GM12878 (cell line): Measurements from ENCODE around the gene ARGLU1.

ENCODE experiments used
- CHD2 ChIP-seq: IDR thresholded peaks from 2 replicates; pipeline ENCODE4 v1.6.1; 2011; ENCODE audit warnings: low read depth, low read length, improper control_type of control experiment, borderline replicate concordance
- CTCF ChIP-seq, 3 experiments: IDR thresholded peaks in 2 of 3; conservative IDR thresholded peaks in 1 of 3; 2 replicates each; pipeline ENCODE4 v1.5.1; 2011; ENCODE audit warnings: low read depth in 3 of 3, low read length in 3 of 3, mild to moderate bottlenecking in 3 of 3, control low read depth in 2 of 3, moderate library complexity in 2 of 3, inconsistent platforms in 1 of 3, mixed read lengths in 1 of 3; ENCODE audit not compliant: control insufficient read depth in 2 of 3, insufficient read depth in 1 of 3; ENCODE audit errors: extremely low read depth in 1 of 3
- HCFC1 ChIP-seq: fragments of 150-350 bp; IDR thresholded peaks from 2 replicates; pipeline ENCODE4 v1.6.1; 2014; ENCODE audit warnings: low read length
- JUNB ChIP-seq: IDR thresholded peaks from 2 replicates; pipeline ENCODE4 v1.6.1; 2016; ENCODE audit warnings: antibody characterized with exemption, mild to moderate bottlenecking
- KDM1A ChIP-seq: fragments of 200-600 bp; sonication (generic); IDR thresholded peaks from 2 replicates; pipeline ENCODE4 v1.6.1; 2016; ENCODE audit warnings: borderline replicate concordance
- POLR2A ChIP-seq: IDR thresholded peaks from 2 replicates; pipeline ENCODE4 v1.6.1; 2011; ENCODE audit warnings: low read depth, mild to moderate bottlenecking, low read length
- REST ChIP-seq: IDR thresholded peaks from 2 replicates; pipeline ENCODE4 v1.6.1; 2012; ENCODE audit warnings: mild to moderate bottlenecking, low read depth, low read length
- SMARCA5 ChIP-seq: fragments of 450-650 bp; IDR thresholded peaks from 2 replicates; pipeline ENCODE4 v1.6.1; 2017; ENCODE audit warnings: mild to moderate bottlenecking
- SPI1 ChIP-seq: IDR thresholded peaks from 2 replicates; pipeline ENCODE4 v1.6.1; 2011; ENCODE audit warnings: low read depth, mild to moderate bottlenecking, low read length, moderate library complexity, borderline replicate concordance; ENCODE audit not compliant: insufficient read depth
- TCF12 ChIP-seq: IDR thresholded peaks from 2 replicates; pipeline ENCODE4 v1.6.1; 2011; ENCODE audit warnings: low read depth, mild to moderate bottlenecking, low read length
- ZNF622 ChIP-seq: fragments of 450-650 bp; IDR thresholded peaks from 2 replicates; pipeline ENCODE4 v1.6.1; 2017; ENCODE audit warnings: mild to moderate bottlenecking, inconsistent platforms
- ZSCAN29 ChIP-seq: fragments of 450-650 bp; IDR thresholded peaks from 2 replicates; pipeline ENCODE4 v1.6.1; 2017; ENCODE audit warnings: mild to moderate bottlenecking, moderate library complexity

GRCh38 chr13:106518512-106518911 lies 49.4 kb downstream of the ARGLU1 start:
- TF ChIP-seq CTCF (IDR thresholded peaks at IDR 0.05 in 2 of 3, conservative IDR thresholded peaks at IDR 0.05 in 1 of 3; ENCODE audit: control insufficient read depth in 2 of 3, extremely low read depth in 1 of 3, insufficient read depth in 1 of 3, low read depth in 3 of 3, low read length in 3 of 3) (no peak), TCF12 (no peak), SPI1 (no peak), HCFC1 (no peak), REST (no peak), JUNB (no peak), SMARCA5 (no peak), POLR2A (no peak), KDM1A (no peak), CHD2 (no peak), ZSCAN29 (no peak), ZNF622 (no peak)
